Measurements from ENCODE around the gene ACOX3. TPM values are rescaled to one million over a fixed set of nuclear protein-coding genes. Genes with fewer than 3 reads are reported as not detected.

Gene ACOX3
- total and polyA plus RNA-seq, 9 donors = 10.1 to 32.4 (median 21.3) TPM

GRCh38 chr4:8405516-8405875, 35.0 kb downstream of the ACOX3 start:
- TF ChIP-seq POLR2A (IDR thresholded peaks at IDR 0.05) (no peak), EP300 (IDR thresholded peaks at IDR 0.05) (no peak), CTCF (IDR thresholded peaks at IDR 0.05) (no peak)
- intact Hi-C loops (cut with DNase I) = loop anchor here (2.0 to 10.0 kb wide), 5 partner anchors 131 to 241 kb away; no protein-coding TSS in a partner anchor
- Histone ChIP-seq H3K36me3 (no peaks in the 10 kb centered on the region), H3K4me1 (ENCODE audit: insufficient read depth) (peaks cover 1% of the 10 kb centered on the region), H3K27ac (no peak overlapping the region), H3K9me3 (no peaks in the 10 kb centered on the region), H3K4me3 (no peak overlapping the region), H3K27me3 (no peaks in the 10 kb centered on the region)
- 80 to 87% (median 86%) methylated on average over 9 of the region's 9 CpGs for WGBS, 3 donors
- no peak for DNase-seq

GRCh38 chr4:8404791-8405515, 35.6 kb downstream of the ACOX3 start:
- TF ChIP-seq EP300 (IDR thresholded peaks at IDR 0.05) = no peak
- no peak for TF ChIP-seq POLR2A (IDR thresholded peaks at IDR 0.05)
- no peak for TF ChIP-seq CTCF (IDR thresholded peaks at IDR 0.05)
- no peak overlapping the region for H3K4me3 ChIP-seq
- H3K9me3 ChIP-seq = no peaks in the 10 kb centered on the region
- intact Hi-C loops (cut with DNase I) = loop anchor here (2.0 to 10.0 kb wide), 5 partner anchors 130 to 240 kb away; no protein-coding TSS in a partner anchor
- no peaks in the 10 kb centered on the region for H3K36me3 ChIP-seq
- 78 to 84% (median 79%) methylated on average over 14 of the region's 14 CpGs for WGBS, 3 donors
- no peaks in the 10 kb centered on the region for H3K27me3 ChIP-seq
- H3K27ac ChIP-seq = no peak overlapping the region
- peaks cover 1% of the 10 kb centered on the region for H3K4me1 ChIP-seq (ENCODE audit: insufficient read depth)
- DNase-seq = no peak

GRCh38 chr4:8403976-8404375, 36.5 kb downstream of the ACOX3 start:
- WGBS, 3 donors = 88 to 91% (median 89%) methylated on average over 13 of the region's 13 CpGs
- no peaks in the 10 kb centered on the region for H3K27me3 ChIP-seq
- peak in 1 of 5 donors; percentile 16 for DNase-seq
- TF ChIP-seq CTCF (IDR thresholded peaks at IDR 0.05) (no peak), EP300 (IDR thresholded peaks at IDR 0.05) (no peak), POLR2A (IDR thresholded peaks at IDR 0.05) (no peak)
- H3K4me3 ChIP-seq = no peak overlapping the region
- no peak overlapping the region for H3K27ac ChIP-seq
- no peaks in the 10 kb centered on the region for H3K36me3 ChIP-seq
- H3K9me3 ChIP-seq = no peaks in the 10 kb centered on the region
- no peaks in the 10 kb centered on the region for H3K4me1 ChIP-seq (ENCODE audit: insufficient read depth)
- intact Hi-C loops (cut with DNase I) = loop anchor here (2.0 to 10.0 kb wide), 6 partner anchors 129 to 239 kb away; no protein-coding TSS in a partner anchor

- intact Hi-C loops (cut with DNase I) = loop anchor here in 3 of 4 donors (2.0 to 10.0 kb wide), 6 partner anchors 128 to 238 kb away; no protein-coding TSS in a partner anchor
- TF ChIP-seq CTCF (IDR thresholded peaks at IDR 0.05) (peak; percentile 85 to 97 (median 95)), POLR2A (IDR thresholded peaks at IDR 0.05) (peak; percentile 24), EP300 (IDR thresholded peaks at IDR 0.05) (no peak)
- Histone ChIP-seq H3K27ac (no peak overlapping the region), H3K4me1 (ENCODE audit: insufficient read depth) (no peaks in the 10 kb centered on the region), H3K4me3 (no peak overlapping the region), H3K27me3 (no peaks in the 10 kb centered on the region), H3K9me3 (no peaks in the 10 kb centered on the region), H3K36me3 (no peaks in the 10 kb centered on the region)
- DNase-seq = peak; percentile 86 to 94 (median 92)
- 40 to 48% (median 42%) methylated on average over 12 of the region's 12 CpGs for whole genome bisulfite sequencing, 3 donors
Observed at GRCh38 chr4:8403173-8403753, 37.3 kb downstream of the ACOX3 start.
